Osteoblast (primary cell): ENCODE measurements around the gene YBX2. TPM values are rescaled to one million over a fixed set of nuclear protein-coding genes. Genes with fewer than 3 reads are reported as not detected.

Experiments
- DNase-seq: peaks from one replicate; pipeline ENCODE4 v3.0.0; 2011; ENCODE audit warnings: low spot score, mixed read lengths; ENCODE audit not compliant: insufficient read length; ENCODE audit errors: missing footprints
- H2AFZ ChIP-seq: 2 replicates; pipeline ENCODE4 v1.6.0; 2011; ENCODE audit warnings: mild to moderate bottlenecking, low read length
- H3K27ac ChIP-seq: 2 replicates; pipeline ENCODE4 v1.5.1; 2011; ENCODE audit warnings: mild to moderate bottlenecking, low read depth, low read length, moderate library complexity
- H3K27me3 ChIP-seq: 2 replicates; pipeline ENCODE4 v1.6.0; 2012; ENCODE audit warnings: mild to moderate bottlenecking, control low read depth, inconsistent platforms, low read length, moderate library complexity; ENCODE audit not compliant: insufficient read depth
- H3K36me3 ChIP-seq: 2 replicates; pipeline ENCODE4 v1.5.1; 2011; ENCODE audit warnings: mild to moderate bottlenecking, low read length, control low read depth, moderate library complexity; ENCODE audit not compliant: insufficient read depth
- H3K4me1 ChIP-seq: 2 replicates; pipeline ENCODE4 v1.5.1; 2011; ENCODE audit warnings: mild to moderate bottlenecking, low read length, control low read depth, moderate library complexity; ENCODE audit not compliant: insufficient read depth
- H3K4me2 ChIP-seq: 2 replicates; pipeline ENCODE4 v1.6.0; 2011; ENCODE audit warnings: mild to moderate bottlenecking, low read length; ENCODE audit not compliant: insufficient read depth
- H3K4me3 ChIP-seq: fragments of 200-600 bp; sonication (generic); 3 replicates; pipeline ENCODE4 v1.5.1; 2012; ENCODE audit warnings: mild to moderate bottlenecking, low read length, inconsistent platforms; ENCODE audit not compliant: insufficient read depth
- H3K79me2 ChIP-seq: 2 replicates; pipeline ENCODE4 v1.6.0; 2012; ENCODE audit warnings: mild to moderate bottlenecking, low read length, control low read depth, inconsistent platforms; ENCODE audit not compliant: insufficient read depth
- H3K9me3 ChIP-seq: 2 replicates; pipeline ENCODE4 v1.5.1; 2011; ENCODE audit warnings: low read depth, low read length, control low read depth
- H4K20me1 ChIP-seq: 2 replicates; pipeline ENCODE4 v1.6.0; 2012; ENCODE audit warnings: mild to moderate bottlenecking, low read length, control low read depth; ENCODE audit not compliant: insufficient read depth
- CTCF ChIP-seq: IDR thresholded peaks from 2 replicates; pipeline ENCODE4 v1.5.1; 2011; ENCODE audit warnings: mild to moderate bottlenecking, low read depth, low read length, moderate library complexity; ENCODE audit errors: extremely low read depth
- total RNA-seq: library from RNA; depleted of rRNA; stranded (reverse); fragments of >200 nt; gene quantifications from 2 replicates; pipeline ENCODE4 v1.2.3, GENCODE V29; 2012

YBX2 gene
- total RNA-seq, 1 donor = not detected

- H3K79me2 ChIP-seq = no peaks in the 10 kb centered on the region
- DNase-seq = peak; percentile 4
- no peaks in the 10 kb centered on the region for H3K9me3 ChIP-seq
- peaks cover 9% of the 10 kb centered on the region for H3K4me1 ChIP-seq
- no peak overlapping the region for H2AFZ ChIP-seq
- H3K27ac ChIP-seq = no peak overlapping the region
- no peaks in the 10 kb centered on the region for H4K20me1 ChIP-seq
- no peak for TF ChIP-seq CTCF
- no peaks in the 10 kb centered on the region for H3K36me3 ChIP-seq
- peaks cover 48% of the 10 kb centered on the region for H3K27me3 ChIP-seq
- H3K4me3 ChIP-seq = no peak overlapping the region
- H3K4me2 ChIP-seq = no peak overlapping the region
These were observed 9.5 kb downstream of the YBX2 start for GRCh38 chr17:7284911-7285310.

GRCh38 chr17:7283471-7284216 is 10.8 kb downstream of the YBX2 start:
- peaks cover 48% of the 10 kb centered on the region for H3K27me3 ChIP-seq
- H3K4me1 ChIP-seq = peaks cover 9% of the 10 kb centered on the region
- no peak overlapping the region for H3K4me3 ChIP-seq
- TF ChIP-seq CTCF = no peak
- H3K27ac ChIP-seq = no peak overlapping the region
- no peaks in the 10 kb centered on the region for H4K20me1 ChIP-seq
- peak; percentile 68 for DNase-seq
- no peaks in the 10 kb centered on the region for H3K36me3 ChIP-seq
- H3K4me2 ChIP-seq = no peak overlapping the region
- no peaks in the 10 kb centered on the region for H3K79me2 ChIP-seq
- no peak overlapping the region for H2AFZ ChIP-seq
- no peaks in the 10 kb centered on the region for H3K9me3 ChIP-seq

GRCh38 chr17:7282752-7283321 is 11.6 kb downstream of the YBX2 start:
- no peak overlapping the region for H3K27ac ChIP-seq
- H3K9me3 ChIP-seq = no peaks in the 10 kb centered on the region
- peaks cover 9% of the 10 kb centered on the region for H3K4me1 ChIP-seq
- H3K4me3 ChIP-seq = no peak overlapping the region
- H3K27me3 ChIP-seq = peaks cover 44% of the 10 kb centered on the region
- H3K4me2 ChIP-seq = no peak overlapping the region
- no peaks in the 10 kb centered on the region for H3K79me2 ChIP-seq
- no peaks in the 10 kb centered on the region for H3K36me3 ChIP-seq
- H2AFZ ChIP-seq = no peak overlapping the region
- peak; percentile 72 for DNase-seq
- TF ChIP-seq CTCF = no peak
- H4K20me1 ChIP-seq = no peaks in the 10 kb centered on the region

- H3K4me3 ChIP-seq = peak overlapping the region; percentile 65
- no peak overlapping the region for H2AFZ ChIP-seq
- H3K36me3 ChIP-seq = no peaks in the 10 kb centered on the region
- H4K20me1 ChIP-seq = no peaks in the 10 kb centered on the region
- H3K9me3 ChIP-seq = no peaks in the 10 kb centered on the region
- peak; percentile 72 for DNase-seq
- H3K4me1 ChIP-seq = peaks cover 9% of the 10 kb centered on the region
- H3K4me2 ChIP-seq = peak overlapping the region; percentile 85
- peaks cover 37% of the 10 kb centered on the region for H3K27me3 ChIP-seq
- H3K79me2 ChIP-seq = no peaks in the 10 kb centered on the region
- no peak for TF ChIP-seq CTCF
- H3K27ac ChIP-seq = no peak overlapping the region
These were observed 12.3 kb downstream of the YBX2 start for GRCh38 chr17:7281953-7282751.
